Left lung (tissue), 10 donors: ENCODE measurements around the gene IRX4. TPM values are rescaled to one million over a fixed set of nuclear protein-coding genes. Genes with fewer than 3 reads are reported as not detected.

Experiments used
- ATAC-seq: fragments of 200-7000 bp; cut with Tn5 transposase; one replicate; pipeline ENCODE4 v1.9.1; 2020; ENCODE audit warnings: moderate library complexity
- DNase-seq, 4 donors: peaks; one replicate each; pipeline ENCODE4 v3.0.0-alpha.2; 2013 to 2020
- H3K27ac ChIP-seq, 2 donors: fragments of 200-600 bp; sonication (generic) in 1 of 2; one replicate each; pipeline versions ENCODE4 v1.5.0 to v1.8.0; 2020 to 2021
- H3K27me3 ChIP-seq, 2 donors: fragments of 200-600 bp; sonication (generic) in 1 of 2; one replicate each; pipeline versions ENCODE4 v1.5.0 to v1.8.0; 2020 to 2021
- H3K36me3 ChIP-seq, 2 donors: fragments of 200-600 bp; sonication (generic) in 1 of 2; one replicate each; pipeline versions ENCODE4 v1.5.0 to v1.8.0; 2020 to 2021
- H3K4me1 ChIP-seq, 2 donors: fragments of 200-600 bp; one replicate each; pipeline ENCODE4 v1.8.0; 2021
- H3K4me3 ChIP-seq, 2 donors: fragments of 200-600 bp; sonication (generic) in 1 of 2; one replicate each; pipeline versions ENCODE4 v1.5.0 to v1.8.0; 2020 to 2021; ENCODE audit warnings: mild to moderate bottlenecking in 1 of 2
- H3K9me3 ChIP-seq, 2 donors: fragments of 200-600 bp; sonication (generic) in 1 of 2; one replicate each; pipeline versions ENCODE4 v1.5.0 to v1.8.0; 2020 to 2021
- intact Hi-C, 2 donors: fragments of 100-400 bp; cut with DNase I; formaldehyde crosslinking; loops; one replicate each; pipeline versions ENCODE4 v1.11.2 to v1.14.2; 2022
- polyA plus RNA-seq, 6 donors: library from polyadenylated mRNA; unstranded; fragments of 120-200 nt; gene quantifications; one replicate each; pipeline ENCODE4 v1.2.1, GENCODE V29; 2013; ENCODE audit not compliant: insufficient read length in 6 of 6
- total RNA-seq, 2 donors: library from RNA; stranded (reverse); fragmentation: NEBNext Ultra II Directional; extraction: Animal tissue kit (Norgen Biotek cat#: 25700); gene quantifications; one replicate each; pipeline ENCODE4 v1.2.1, GENCODE V29; 2021
- TF ChIP-seq, protein P1 (sequence below), 2 donors: fragments of 200-600 bp; sonication (generic) in 1 of 2; IDR thresholded peaks; one replicate each; pipeline versions ENCODE4 v1.5.0 to v1.8.0; 2021; ENCODE audit warnings: antibody characterized with exemption in 2 of 2
- donor health status: DM: no; HTN: yes; CAD: no.
- donor health status: DM: no; HTN: no; CAD: no.

The IRX4 gene
- total and polyA plus RNA-seq, 8 donors = not detected

DNA sequence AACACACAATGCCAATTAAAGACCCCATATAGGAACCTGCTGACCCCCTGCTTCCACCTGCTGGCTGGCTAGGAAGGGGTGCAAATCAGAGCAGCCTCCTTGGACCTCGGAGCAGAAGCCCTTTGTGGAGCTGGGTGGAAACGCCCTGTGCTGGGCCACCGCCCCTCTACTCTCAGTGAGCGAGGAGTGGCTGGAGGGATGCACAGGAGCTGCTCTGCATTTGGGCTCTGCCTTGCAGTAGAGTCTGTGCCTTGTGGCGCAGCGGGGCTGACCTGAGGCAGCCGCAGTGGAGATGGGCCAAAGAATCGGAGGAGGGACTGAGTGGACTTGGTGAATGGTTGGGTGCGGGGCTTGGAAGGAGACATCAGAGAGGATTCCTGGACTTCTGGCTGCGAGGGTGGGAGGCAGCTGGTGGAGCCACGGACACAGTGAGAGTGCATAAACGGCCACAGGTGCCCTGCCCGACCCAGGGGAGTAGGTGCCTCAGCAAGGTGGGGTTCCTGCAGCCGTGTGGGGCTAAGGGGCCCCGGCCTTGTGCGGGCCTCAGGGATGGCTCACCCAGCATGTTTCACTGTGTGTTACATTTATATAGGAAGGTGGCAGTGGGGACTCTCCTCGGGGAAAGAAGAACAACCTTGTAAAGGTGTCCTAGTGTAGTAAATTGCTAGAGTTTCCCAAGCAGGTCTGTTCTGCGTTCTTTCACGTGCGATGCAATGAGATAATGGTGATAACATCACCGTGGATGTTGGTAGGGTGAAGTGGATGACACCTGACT lies 14.1 kb upstream of the IRX4 start:
- ATAC-seq = no peak
- Histone ChIP-seq H3K36me3 (no peaks in the 10 kb centered on the region), H3K4me1 (no peaks in the 10 kb centered on the region), H3K27ac (no peak overlapping the region), H3K9me3 (peaks cover 0 to 2% of the 10 kb centered on the region in 2 donors), H3K27me3 (peaks cover 0 to 73% of the 10 kb centered on the region in 2 donors), H3K4me3 (no peak overlapping the region)
- DNase-seq = peak in 1 of 4 donors; percentile 62
- intact Hi-C loops = no loop called here
- TF ChIP-seq, protein P1, sequence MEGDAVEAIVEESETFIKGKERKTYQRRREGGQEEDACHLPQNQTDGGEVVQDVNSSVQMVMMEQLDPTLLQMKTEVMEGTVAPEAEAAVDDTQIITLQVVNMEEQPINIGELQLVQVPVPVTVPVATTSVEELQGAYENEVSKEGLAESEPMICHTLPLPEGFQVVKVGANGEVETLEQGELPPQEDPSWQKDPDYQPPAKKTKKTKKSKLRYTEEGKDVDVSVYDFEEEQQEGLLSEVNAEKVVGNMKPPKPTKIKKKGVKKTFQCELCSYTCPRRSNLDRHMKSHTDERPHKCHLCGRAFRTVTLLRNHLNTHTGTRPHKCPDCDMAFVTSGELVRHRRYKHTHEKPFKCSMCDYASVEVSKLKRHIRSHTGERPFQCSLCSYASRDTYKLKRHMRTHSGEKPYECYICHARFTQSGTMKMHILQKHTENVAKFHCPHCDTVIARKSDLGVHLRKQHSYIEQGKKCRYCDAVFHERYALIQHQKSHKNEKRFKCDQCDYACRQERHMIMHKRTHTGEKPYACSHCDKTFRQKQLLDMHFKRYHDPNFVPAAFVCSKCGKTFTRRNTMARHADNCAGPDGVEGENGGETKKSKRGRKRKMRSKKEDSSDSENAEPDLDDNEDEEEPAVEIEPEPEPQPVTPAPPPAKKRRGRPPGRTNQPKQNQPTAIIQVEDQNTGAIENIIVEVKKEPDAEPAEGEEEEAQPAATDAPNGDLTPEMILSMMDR (IDR thresholded peaks at IDR 0.05) = no peak

DNA sequence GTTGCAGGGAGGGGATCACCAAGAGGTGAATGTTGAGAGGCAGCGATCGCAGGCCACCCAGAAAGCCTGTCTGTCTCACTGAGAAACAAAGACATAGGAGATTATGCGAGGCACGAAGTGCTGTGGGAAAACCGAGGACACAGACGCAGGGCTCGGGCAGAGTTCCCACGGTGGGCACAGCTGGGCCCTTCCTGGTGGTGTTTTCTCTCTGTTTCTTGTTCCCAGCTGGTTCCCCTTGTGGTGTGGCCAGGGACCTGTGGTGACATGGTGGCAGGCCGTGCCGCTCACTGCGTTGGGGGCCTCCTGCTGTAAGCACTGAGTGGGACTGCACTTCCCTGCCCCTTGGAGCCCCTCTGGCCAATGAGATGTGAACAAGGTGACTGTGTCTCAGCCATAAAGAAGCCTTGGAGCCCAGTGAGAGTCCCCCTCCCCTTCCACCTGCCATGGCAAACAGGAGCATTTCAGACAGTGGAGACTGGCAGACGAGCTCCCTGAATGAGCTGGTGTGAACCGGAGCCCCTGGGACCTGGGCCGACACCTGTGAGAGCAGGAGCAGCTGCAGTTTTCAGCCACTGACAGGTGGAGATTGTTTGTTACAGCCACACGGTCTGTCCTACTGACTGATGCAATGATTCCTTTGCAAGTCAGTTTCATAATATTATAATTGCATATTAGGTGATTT lies 13.2 kb upstream of the IRX4 start:
- Histone ChIP-seq H3K4me3 (no peak overlapping the region), H3K9me3 (no peaks in the 10 kb centered on the region), H3K27me3 (peaks cover 0 to 82% of the 10 kb centered on the region in 2 donors), H3K27ac (no peak overlapping the region), H3K4me1 (no peaks in the 10 kb centered on the region), H3K36me3 (no peaks in the 10 kb centered on the region)
- TF ChIP-seq, protein P1 (IDR thresholded peaks at IDR 0.05) = no peak
- DNase-seq = peak in 1 of 4 donors; percentile 45
- no peak for ATAC-seq
- intact Hi-C loops = no loop called here

- Histone ChIP-seq H3K27me3 (peaks cover 4 to 94% of the 10 kb centered on the region in 2 donors), H3K4me1 (no peaks in the 10 kb centered on the region), H3K9me3 (no peaks in the 10 kb centered on the region), H3K27ac (no peak overlapping the region), H3K4me3 (no peak overlapping the region), H3K36me3 (no peaks in the 10 kb centered on the region)
- DNase-seq = no peak
- intact Hi-C loops = no loop called here
- TF ChIP-seq, protein P1 (IDR thresholded peaks at IDR 0.05) = no peak
- no peak for ATAC-seq
Observed at GRCh38 chr5:1894243-1894642, 11.5 kb upstream of the IRX4 start.

- H3K4me3 ChIP-seq = no peak overlapping the region
- no peak overlapping the region for H3K27ac ChIP-seq
- peaks cover 4 to 96% of the 10 kb centered on the region in 2 donors for H3K27me3 ChIP-seq
- ATAC-seq (no peak), DNase-seq (no peak)
- no peaks in the 10 kb centered on the region for H3K9me3 ChIP-seq
- no peaks in the 10 kb centered on the region for H3K4me1 ChIP-seq
- H3K36me3 ChIP-seq = no peaks in the 10 kb centered on the region
- TF ChIP-seq, protein P1 (IDR thresholded peaks at IDR 0.05) = no peak
- intact Hi-C loops = no loop called here
Observed at GRCh38 chr5:1893754-1894153, 11.0 kb upstream of the IRX4 start.

- H3K4me3 ChIP-seq = no peak overlapping the region
- no peak overlapping the region for H3K27ac ChIP-seq
- intact Hi-C loops = no loop called here
- no peak for ATAC-seq
- peak in 1 of 4 donors; percentile 40 for DNase-seq
- TF ChIP-seq, protein P1 (IDR thresholded peaks at IDR 0.05) = no peak
- H3K27me3 ChIP-seq = peaks cover 10 to 97% of the 10 kb centered on the region in 2 donors
- no peaks in the 10 kb centered on the region for H3K4me1 ChIP-seq
- H3K9me3 ChIP-seq = no peaks in the 10 kb centered on the region
- no peaks in the 10 kb centered on the region for H3K36me3 ChIP-seq
Observed at GRCh38 chr5:1892685-1893445, 10.1 kb upstream of the IRX4 start.
